CD4-positive, alpha-beta T cell treated with Interleukin-6 for 4 hours (primary cell): ENCODE results near the gene CCDC178.

ENCODE experiments used
- DNase-seq: peaks from one replicate; pipeline ENCODE4 v3.0.0-alpha.2; 2020; ENCODE audit warnings: mixed read lengths

CCDC178 gene

GRCh38 chr18:32907648-32908423 is 532.7 kb downstream of the CCDC178 start:
- DNase-seq: no peak

- DNase-seq: no peak
Measured at GRCh38 chr18:32907311-32907585, 533.3 kb downstream of the CCDC178 start.

- DNase-seq: no peak
Measured at GRCh38 chr18:32906506-32907310, 533.8 kb downstream of the CCDC178 start.

GRCh38 chr18:32905651-32906050 is 534.9 kb downstream of the CCDC178 start:
- no peak for DNase-seq

GRCh38 chr18:32902568-32903330 is 537.8 kb downstream of the CCDC178 start:
- no peak for DNase-seq

GRCh38 chr18:32899819-32900218 is 540.7 kb downstream of the CCDC178 start:
- DNase-seq: no peak

GRCh38 chr18:32896776-32897547 is 543.6 kb downstream of the CCDC178 start:
- no peak for DNase-seq

- DNase-seq: no peak
Measured at GRCh38 chr18:32893915-32894314, 546.6 kb downstream of the CCDC178 start.

GRCh38 chr18:32891797-32892196 is 548.7 kb downstream of the CCDC178 start:
- DNase-seq: no peak

GRCh38 chr18:32891130-32891529 is 549.4 kb downstream of the CCDC178 start:
- DNase-seq: no peak

GRCh38 chr18:32889615-32890593 is 550.6 kb downstream of the CCDC178 start:
- DNase-seq: no peak

GRCh38 chr18:32888306-32888705 is 552.2 kb downstream of the CCDC178 start:
- no peak for DNase-seq
